DMS114 treated with DMSO at 0.1 percent for 48 hours (cell line): ENCODE data around the gene SGIP1.

Experiments used
- DNase-seq: peaks from one replicate; lab custom pipeline; 2025; ENCODE audit not compliant: unreplicated experiment; lab: John Stamatoyannopoulos, UW

SGIP1 gene

GRCh38 chr1:66533804-66534740, at the start of gene SGIP1:
Gene SGIP1, plus strand, starts transcription at chr1:66534153. Its CDS starts 206 bp downstream, at chr1:66534359.
- DNase-seq, result no peak

- DNase-seq, result no peak
Measured at GRCh38 chr1:66489151-66489550, 44.8 kb upstream of the SGIP1 start.

DNA sequence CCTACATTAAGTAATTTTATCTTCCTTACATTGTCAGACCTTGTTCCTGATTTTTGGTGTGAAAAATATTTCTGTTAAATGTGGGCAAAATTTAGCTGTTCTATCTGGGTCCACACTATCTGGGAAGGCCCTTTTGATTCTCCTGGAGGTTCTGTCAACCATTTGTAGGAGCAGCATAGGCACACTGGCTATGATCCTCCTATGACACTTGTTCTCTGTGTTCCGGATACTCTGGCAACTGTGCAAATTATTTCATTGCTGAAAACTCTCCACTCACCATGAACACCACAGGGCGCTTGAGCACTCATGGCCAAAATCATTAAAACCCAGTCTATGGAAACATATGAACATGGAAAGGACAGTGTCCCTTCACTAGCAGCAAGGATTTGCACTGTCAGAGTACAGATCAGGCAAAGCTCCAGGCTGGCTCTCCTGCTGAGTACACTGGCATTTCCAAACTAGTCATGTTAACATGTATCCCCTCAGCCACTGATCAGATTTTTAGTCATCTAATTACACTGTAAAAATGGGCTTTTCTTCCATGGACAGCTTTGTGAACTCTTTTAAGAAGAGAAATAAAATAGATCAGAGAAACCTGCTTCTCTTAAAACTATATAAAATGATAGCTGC, 43.9 kb upstream of the SGIP1 start:
- DNase-seq, result no peak

DNA sequence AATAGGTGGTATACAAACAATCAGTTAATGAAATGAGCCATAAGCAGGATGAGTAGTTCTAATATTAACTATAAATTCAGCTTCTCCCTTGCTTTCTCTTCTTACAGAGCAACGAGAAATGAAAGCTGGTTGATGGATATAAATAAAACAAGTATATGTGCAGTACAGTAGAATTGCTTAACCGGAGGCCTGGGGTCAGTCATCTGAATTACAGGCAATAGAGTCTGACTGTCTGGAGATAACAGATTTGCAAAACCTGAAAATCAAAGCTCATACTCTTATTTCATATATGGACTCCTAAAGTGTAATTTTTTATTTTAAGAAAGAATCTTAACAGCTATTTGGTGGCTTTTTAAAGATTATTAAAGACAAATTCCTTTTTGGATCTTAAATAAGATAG, 43.1 kb upstream of the SGIP1 start:
- DNase-seq, result no peak

DNA sequence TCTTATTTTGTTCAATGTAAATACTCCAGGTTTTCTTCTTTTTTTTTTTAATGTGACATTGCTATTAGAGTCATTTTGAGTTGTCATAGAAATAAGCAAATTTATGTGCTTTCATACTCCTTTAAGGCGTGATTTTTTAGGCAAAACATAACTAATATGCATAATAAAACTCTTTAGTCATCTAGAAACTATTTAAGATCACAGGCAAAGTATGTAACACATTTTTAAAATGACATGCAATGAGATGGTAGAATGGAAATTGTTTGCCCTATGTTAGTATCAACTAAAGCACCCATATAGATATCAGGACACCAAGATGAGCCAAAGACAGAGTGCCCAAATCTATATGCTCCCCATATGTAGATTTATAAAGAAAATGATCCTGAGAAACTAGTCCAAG, 41.5 kb upstream of the SGIP1 start:
- DNase-seq, result no peak

GRCh38 chr1:66493731-66494130, 40.2 kb upstream of the SGIP1 start:
- DNase-seq, result no peak

DNA sequence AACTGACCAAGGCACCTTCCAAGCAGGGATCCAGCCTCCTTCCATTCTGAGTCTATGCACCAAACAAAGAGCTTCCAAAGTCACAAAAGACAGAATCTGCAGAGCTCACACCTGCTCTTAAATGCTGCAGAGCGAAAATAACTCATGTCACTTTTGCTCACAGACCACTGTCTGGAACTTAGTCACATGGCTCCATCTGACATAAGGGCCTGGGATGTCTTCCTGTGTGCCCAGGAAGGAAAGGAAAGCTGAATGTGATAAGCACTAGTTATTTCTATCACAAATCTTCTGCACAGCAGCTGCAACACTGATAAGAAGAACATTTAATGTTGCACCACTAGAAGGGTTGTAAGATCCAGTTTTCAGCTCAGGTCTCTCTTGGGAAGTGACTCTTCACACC, 39.5 kb upstream of the SGIP1 start:
- DNase-seq, result no peak

GRCh38 chr1:66495495-66495894, 38.5 kb upstream of the SGIP1 start:
- no peak for DNase-seq

DNA sequence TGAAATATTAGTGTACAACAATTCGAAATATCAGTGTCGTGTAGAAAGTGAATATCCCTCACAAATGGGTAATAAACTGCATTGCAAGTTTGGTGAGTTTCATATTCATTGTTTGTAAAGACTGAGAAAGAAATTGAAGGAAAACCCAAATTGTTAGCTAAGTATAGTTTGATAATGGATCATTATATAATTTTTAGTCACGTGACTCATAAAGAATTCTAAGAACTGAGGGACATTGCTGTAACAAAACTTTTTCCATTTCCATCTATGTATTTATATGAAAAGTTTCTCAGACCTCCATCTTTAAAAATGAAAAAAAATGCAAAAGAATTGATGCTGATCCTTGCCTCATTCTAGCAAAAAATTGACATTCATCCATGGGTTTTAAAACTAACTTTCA, 36.0 kb upstream of the SGIP1 start:
- DNase-seq, result no peak

DNA sequence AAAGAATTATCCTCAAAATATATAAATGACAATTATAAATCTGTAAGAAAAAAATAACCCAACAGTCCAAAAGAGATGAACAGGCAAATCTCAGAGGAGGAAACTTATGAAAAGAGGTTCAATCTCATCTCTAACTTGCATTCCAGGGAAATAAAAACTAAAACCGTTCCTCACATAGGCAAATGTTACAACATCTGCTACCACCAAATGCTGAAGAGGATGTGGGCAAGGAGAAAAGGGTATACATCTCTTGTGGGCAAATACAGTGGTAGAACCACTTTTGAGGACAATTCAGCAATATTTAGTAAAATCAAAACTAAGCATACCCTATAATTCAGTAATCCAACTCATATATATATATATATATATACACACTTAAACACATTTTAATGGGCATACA, 33.7 kb upstream of the SGIP1 start:
- no peak for DNase-seq

DNA sequence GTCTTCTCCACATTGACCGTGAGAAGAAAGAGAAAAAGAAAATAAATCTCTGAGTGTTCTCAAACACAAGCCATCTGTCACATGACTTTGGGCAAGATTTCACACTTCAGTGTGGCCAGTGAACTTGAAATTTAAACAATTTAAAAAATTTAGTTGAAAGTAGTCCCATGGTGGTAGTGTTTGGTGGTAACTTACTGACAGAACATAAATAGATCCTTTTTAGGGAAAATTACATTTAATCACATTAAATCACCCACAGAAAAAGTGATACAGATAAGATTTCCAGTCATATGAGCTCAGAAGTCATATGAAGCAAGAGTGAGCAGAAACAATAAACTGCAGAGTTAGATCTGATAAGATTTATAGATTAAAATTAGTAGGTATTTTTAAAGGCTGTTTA, 31.9 kb upstream of the SGIP1 start:
- no peak for DNase-seq

DNA sequence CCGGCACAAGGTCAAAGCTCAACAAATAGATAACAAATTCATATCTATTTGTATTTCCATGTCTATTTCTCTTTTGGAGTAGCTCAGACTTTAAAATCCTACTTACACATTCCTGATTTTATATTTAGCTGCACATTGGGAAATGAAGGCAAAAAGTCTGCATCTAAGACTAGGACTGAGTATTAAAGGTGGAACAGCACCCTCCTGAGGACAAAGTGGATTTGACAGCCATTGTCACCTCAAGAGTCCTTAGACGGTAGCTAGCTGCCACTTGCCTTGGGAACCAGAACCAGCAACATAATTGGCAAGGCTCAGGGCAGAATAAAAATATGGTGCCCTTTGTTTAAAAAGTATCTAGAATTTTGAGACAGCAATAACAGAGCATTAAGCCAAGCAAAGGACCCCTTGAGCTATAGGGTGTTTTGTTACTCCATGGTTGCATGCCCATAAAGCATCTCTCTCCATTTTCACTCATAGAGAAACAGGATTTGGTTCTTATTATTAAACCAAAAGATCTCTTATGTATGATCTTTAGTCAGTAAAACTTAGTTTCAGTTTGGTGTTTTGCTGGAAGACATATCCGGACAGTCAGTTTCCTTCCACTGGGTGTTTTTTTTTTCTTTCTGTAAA, 30.0 kb upstream of the SGIP1 start:
- peak; percentile 18 for DNase-seq

GRCh38 chr1:66505671-66506392, 28.1 kb upstream of the SGIP1 start:
- no peak for DNase-seq

- DNase-seq, result no peak
Measured at GRCh38 chr1:66506393-66506687, 27.6 kb upstream of the SGIP1 start.

DNA sequence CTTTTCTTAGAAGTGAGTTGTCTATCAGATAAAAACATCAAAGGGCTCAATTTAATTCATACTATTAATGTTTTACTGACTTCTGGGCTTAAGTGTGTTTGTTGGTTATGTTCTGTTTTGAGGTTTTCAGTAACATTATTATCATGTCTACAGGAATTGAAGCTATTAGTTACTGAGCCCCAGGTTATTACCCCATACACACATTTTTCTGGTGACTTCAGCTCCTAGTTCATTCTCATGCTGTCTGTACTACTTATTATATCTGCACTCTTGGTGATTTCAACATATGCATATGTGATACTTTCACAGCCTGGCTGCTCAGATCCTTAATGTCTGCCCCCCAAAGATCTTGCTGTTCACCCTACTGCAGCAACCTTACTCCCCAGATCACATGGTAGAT, 27.0 kb upstream of the SGIP1 start:
- DNase-seq, result no peak

DNA sequence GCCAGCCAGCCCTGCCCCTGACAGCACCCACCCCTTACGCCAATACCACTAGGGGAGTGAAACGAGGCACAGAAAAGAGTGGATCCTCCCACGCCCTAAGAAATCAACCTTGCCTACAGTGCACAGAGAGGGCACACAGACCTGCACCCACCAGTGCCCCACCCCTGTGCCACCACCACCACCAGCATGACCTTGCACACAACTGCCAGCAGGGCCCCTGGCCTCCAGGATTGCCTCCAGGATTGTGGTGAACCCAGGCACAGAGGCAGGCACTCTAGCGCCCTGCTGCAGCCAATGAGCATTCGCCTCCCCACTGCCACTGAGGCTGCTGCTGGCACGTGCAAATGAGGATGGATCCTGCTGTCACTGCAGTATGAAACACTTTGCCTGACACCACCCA, 23.5 kb upstream of the SGIP1 start:
- no peak for DNase-seq

DNA sequence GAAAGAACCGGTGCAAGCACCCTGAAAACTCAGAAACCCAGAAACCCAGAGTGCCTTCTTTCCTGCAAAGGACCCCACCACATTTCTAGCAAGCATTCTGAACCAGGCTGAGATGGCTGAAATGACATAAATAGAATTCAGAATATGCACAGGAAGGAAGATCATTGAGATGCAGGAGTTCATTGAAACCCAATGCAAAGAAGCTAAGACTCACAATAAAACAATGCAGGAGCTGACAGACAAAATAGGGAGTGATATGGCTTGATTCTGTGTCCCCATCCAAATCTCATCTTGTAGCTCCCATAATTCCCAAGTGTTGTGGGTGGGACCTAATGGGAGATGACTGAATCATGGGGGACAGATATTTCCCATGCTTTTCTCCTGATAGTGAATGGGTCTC, 22.8 kb upstream of the SGIP1 start:
- no peak for DNase-seq

GRCh38 chr1:66517959-66518358, 16.0 kb upstream of the SGIP1 start:
- DNase-seq, result no peak

- no peak for DNase-seq
Measured at GRCh38 chr1:66518654-66519053, 15.3 kb upstream of the SGIP1 start.

DNA sequence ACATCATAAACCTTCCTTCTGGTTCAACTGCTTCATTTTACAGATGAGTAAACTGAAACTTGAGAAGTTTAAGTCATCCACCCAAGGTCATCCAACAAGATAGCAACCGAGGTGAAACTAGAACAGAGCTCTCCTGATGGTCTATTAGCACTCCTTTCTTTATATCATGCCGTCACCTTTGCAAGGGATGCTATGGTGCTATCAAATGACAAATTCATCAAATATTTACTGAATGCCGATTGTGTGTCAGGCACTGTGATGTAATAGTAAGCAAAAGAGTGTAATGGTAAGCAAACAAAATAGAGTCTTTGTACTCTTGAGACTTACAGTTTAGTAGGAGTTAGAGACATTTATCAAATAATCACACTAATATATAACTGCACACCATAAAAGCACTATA, 14.0 kb upstream of the SGIP1 start:
- DNase-seq, result no peak

DNA sequence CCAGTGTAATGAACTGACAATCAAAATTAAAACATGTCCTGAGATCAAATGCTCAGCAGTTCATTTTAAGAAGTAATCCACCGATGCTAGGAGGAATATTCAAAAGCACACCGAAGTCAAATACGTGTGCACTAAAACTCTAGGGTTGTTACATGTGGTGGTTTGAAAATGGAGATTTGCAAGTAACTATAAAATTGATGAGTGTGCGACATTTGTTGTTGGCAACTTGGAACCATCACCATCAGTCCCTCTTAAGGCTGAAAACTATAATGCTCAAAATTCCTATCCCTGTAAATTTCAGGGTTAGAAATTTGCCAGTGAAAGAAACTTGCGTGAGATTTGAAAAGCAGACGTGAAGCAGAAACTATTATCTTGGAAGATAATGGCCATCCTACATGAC, 13.3 kb upstream of the SGIP1 start:
- DNase-seq, result no peak
